ENCODE measurements around the gene EZH2. TPM values are rescaled to one million over a fixed set of nuclear protein-coding genes. Genes with fewer than 3 reads are reported as not detected.

EZH2 gene
- total and polyA plus RNA-seq, 2 of the 4 experiments (the other 2 are of a cell fraction), result 13.1 to 19.8 TPM

DNA sequence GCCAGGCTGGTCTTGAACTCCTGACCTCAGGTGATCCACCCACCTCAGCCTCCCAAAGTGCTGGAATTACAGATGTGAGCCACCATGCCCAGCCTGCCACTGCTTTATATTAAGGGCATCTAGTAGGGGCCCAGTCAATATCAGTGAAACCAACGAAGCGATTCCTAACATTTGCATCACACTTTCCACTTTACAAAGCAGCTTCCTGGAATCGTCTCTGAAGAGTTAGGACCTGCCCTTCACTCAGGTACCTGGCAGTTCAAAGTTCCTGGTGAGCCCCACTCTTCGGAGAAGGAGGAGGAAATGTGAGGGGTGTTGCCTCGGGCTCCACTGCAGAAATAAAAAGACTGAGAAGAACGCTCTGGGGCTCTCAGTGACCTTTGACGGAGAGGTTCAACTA is 31.1 kb upstream of the EZH2 start:
- Histone ChIP-seq H4K20me1 (ENCODE audit: insufficient read depth, low read length) (no peaks in the 10 kb centered on the region), H3K4me3 (ENCODE audit: insufficient read depth, low read depth, low read length) (no peak overlapping the region), H2AFZ (replicated peaks; ENCODE audit: low read length, poor library complexity) (no peak overlapping the region), H4K5ac (ENCODE audit: low read depth, low read length) (no peak overlapping the region), H4K91ac (ENCODE audit: insufficient read depth, low read depth, low read length) (no peak overlapping the region), H3K9ac (ENCODE audit: low read depth, low read length) (no peak overlapping the region), H3K14ac (replicated peaks; ENCODE audit: low read depth, low read length) (no peak overlapping the region), H4K8ac (ENCODE audit: low read depth in 2 of 2, low read length in 2 of 2) (no peak overlapping the region), H3K4me2 (ENCODE audit: low read depth, low read length) (no peak overlapping the region), H2BK15ac (ENCODE audit: low read depth, low read length) (no peak overlapping the region), H3K27me3 (ENCODE audit: control insufficient read depth, insufficient read depth, low read length) (peaks cover 23% of the 10 kb centered on the region), H3K4me1 (ENCODE audit: control insufficient read depth, insufficient read depth, low read length) (peaks cover 8% of the 10 kb centered on the region), H3K27ac (ENCODE audit: insufficient read depth, low read length) (no peak overlapping the region), H3K4ac (ENCODE audit: low read depth, low read length) (no peak overlapping the region), H3K56ac (ENCODE audit: extremely low read depth, insufficient read depth, low read length) (no peak overlapping the region), H3K9me1 (ENCODE audit: insufficient read depth, low read length) (peaks cover 3% of the 10 kb centered on the region; the same call in 1 of the 2 replicates), H3K79me1 (ENCODE audit: low read depth in 1 of 2, low read length in 2 of 2) (no peaks in the 10 kb centered on the region), H3K9me3 (ENCODE audit: control insufficient read depth, insufficient read depth, low read length) (no peaks in the 10 kb centered on the region), H3K36me3 (ENCODE audit: control insufficient read depth, insufficient read depth, low read length) (no peaks in the 10 kb centered on the region), H2AK9ac (replicated peaks; ENCODE audit: low read depth, low read length, poor library complexity) (no peak overlapping the region), H2BK20ac (ENCODE audit: low read depth, low read length) (no peak overlapping the region), H2BK120ac (ENCODE audit: low read depth, low read length) (no peak overlapping the region), H3K23ac (ENCODE audit: low read depth, low read length) (no peak overlapping the region), H2AK5ac (ENCODE audit: low read depth, low read length) (peak overlapping the region; percentile 8; the same call in 1 of the 2 replicates), H3K18ac (ENCODE audit: low read depth, low read length) (no peak overlapping the region), H2BK5ac (ENCODE audit: low read depth, low read length, poor library complexity, severe bottlenecking) (no peak overlapping the region)
- in situ Hi-C loops (cut with MboI; ENCODE audit: low sequenced_read_pairs), result no loop called here
- no CpG with 5 or more reads among the region's 7 CpGs for WGBS, 2 experiments (ENCODE audit: extremely low coverage in 2 of 2, insufficient read length in 1 of 2)
- ATAC-seq (ENCODE audit: low read depth), result no peak
- ChIA-PET POLR2A (ENCODE audit: unreplicated experiment) (no interaction called here), CTCF (no interaction called here)
- TF ChIP-seq FOS (IDR thresholded peaks at IDR 0.05; ENCODE audit: low read depth, low read length) (no peak), SMC3 (IDR thresholded peaks at IDR 0.05; ENCODE audit: low read depth, low read length) (no peak), MAZ (IDR thresholded peaks at IDR 0.05; ENCODE audit: borderline replicate concordance, low read depth, low read length) (no peak), CHD1 (IDR thresholded peaks at IDR 0.05; ENCODE audit: low read depth, low read length) (no peak), RCOR1 (IDR thresholded peaks at IDR 0.05; ENCODE audit: insufficient replicate concordance, low read length) (no peak), MAFK (IDR thresholded peaks at IDR 0.05; ENCODE audit: low read depth, low read length) (no peak), NFE2L2 (IDR thresholded peaks at IDR 0.05; ENCODE audit: low read depth, low read length) (no peak), POLR2A (IDR thresholded peaks at IDR 0.05; ENCODE audit: low read depth, low read length) (no peak), BHLHE40 (IDR thresholded peaks at IDR 0.05; ENCODE audit: low read depth, low read length) (no peak), RAD21 (IDR thresholded peaks at IDR 0.05; ENCODE audit: low read length) (no peak), RFX5 (IDR thresholded peaks at IDR 0.05; ENCODE audit: low read depth, low read length) (no peak), CEBPB (IDR thresholded peaks at IDR 0.05; ENCODE audit: low read depth, low read length) (no peak), MXI1 (IDR thresholded peaks at IDR 0.05; ENCODE audit: borderline replicate concordance, low read depth, low read length) (no peak)
- TF ChIP-seq, protein P1, sequence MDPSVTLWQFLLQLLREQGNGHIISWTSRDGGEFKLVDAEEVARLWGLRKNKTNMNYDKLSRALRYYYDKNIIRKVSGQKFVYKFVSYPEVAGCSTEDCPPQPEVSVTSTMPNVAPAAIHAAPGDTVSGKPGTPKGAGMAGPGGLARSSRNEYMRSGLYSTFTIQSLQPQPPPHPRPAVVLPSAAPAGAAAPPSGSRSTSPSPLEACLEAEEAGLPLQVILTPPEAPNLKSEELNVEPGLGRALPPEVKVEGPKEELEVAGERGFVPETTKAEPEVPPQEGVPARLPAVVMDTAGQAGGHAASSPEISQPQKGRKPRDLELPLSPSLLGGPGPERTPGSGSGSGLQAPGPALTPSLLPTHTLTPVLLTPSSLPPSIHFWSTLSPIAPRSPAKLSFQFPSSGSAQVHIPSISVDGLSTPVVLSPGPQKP (IDR thresholded peaks at IDR 0.05; ENCODE audit: borderline replicate concordance, low read depth, low read length), result no peak
- TF ChIP-seq, protein P2, sequence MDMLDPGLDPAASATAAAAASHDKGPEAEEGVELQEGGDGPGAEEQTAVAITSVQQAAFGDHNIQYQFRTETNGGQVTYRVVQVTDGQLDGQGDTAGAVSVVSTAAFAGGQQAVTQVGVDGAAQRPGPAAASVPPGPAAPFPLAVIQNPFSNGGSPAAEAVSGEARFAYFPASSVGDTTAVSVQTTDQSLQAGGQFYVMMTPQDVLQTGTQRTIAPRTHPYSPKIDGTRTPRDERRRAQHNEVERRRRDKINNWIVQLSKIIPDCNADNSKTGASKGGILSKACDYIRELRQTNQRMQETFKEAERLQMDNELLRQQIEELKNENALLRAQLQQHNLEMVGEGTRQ (IDR thresholded peaks at IDR 0.05; ENCODE audit: low read depth, low read length), result no peak
- TF ChIP-seq, protein P3, sequence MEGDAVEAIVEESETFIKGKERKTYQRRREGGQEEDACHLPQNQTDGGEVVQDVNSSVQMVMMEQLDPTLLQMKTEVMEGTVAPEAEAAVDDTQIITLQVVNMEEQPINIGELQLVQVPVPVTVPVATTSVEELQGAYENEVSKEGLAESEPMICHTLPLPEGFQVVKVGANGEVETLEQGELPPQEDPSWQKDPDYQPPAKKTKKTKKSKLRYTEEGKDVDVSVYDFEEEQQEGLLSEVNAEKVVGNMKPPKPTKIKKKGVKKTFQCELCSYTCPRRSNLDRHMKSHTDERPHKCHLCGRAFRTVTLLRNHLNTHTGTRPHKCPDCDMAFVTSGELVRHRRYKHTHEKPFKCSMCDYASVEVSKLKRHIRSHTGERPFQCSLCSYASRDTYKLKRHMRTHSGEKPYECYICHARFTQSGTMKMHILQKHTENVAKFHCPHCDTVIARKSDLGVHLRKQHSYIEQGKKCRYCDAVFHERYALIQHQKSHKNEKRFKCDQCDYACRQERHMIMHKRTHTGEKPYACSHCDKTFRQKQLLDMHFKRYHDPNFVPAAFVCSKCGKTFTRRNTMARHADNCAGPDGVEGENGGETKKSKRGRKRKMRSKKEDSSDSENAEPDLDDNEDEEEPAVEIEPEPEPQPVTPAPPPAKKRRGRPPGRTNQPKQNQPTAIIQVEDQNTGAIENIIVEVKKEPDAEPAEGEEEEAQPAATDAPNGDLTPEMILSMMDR (conservative IDR thresholded peaks at IDR 0.05; ENCODE audit: low read depth, low read length), result no peak
- dilution Hi-C loops (cut with HindIII; ENCODE audit: low sequenced_read_pairs, unreplicated experiment), result no loop called here
- intact Hi-C loops (cut with micrococcal nuclease), result no loop called here
- no TSS peak for BruUV-seq (replicated peaks)
- DNase-seq, result no peak
